Activated T-cell treated with anti-CD3 and anti-CD28 coated beads, Interleukin-2, amount 50 U/mL, for 4 hours (primary cell): ENCODE measurements around the gene FBXL16. TPM values are rescaled to one million over a fixed set of nuclear protein-coding genes. Genes with fewer than 3 reads are reported as not detected.

Experiments used
- ATAC-seq, 2 donors: fragments of 200-7000 bp; cut with Tn5 transposase; one replicate each; pipeline ENCODE4 v1.10.0; 2021
- DNase-seq: peaks from one replicate; pipeline ENCODE4 v3.0.0-alpha.2; 2020
- H3K27me3 Mint-ChIP-seq: one replicate; pipeline ENCODE4 v1.8.0; 2021; ENCODE audit warnings: low read depth, mixed read lengths
- H3K36me3 Mint-ChIP-seq: one replicate; pipeline ENCODE4 v1.8.0; 2022; ENCODE audit warnings: mixed read lengths; ENCODE audit not compliant: insufficient read depth
- H3K4me1 Mint-ChIP-seq: one replicate; pipeline ENCODE4 v1.8.0; 2021; ENCODE audit warnings: low read depth, mixed read lengths
- H3K4me3 Mint-ChIP-seq: one replicate; pipeline ENCODE4 v1.8.0; 2021; ENCODE audit warnings: mild to moderate bottlenecking, moderate library complexity, mixed read lengths
- H3K9me3 Mint-ChIP-seq: one replicate; pipeline ENCODE4 v1.8.0; 2021; ENCODE audit warnings: mixed read lengths
- total RNA-seq, 3 donors: library from RNA; stranded (reverse); gene quantifications; one replicate each; pipeline ENCODE4 v1.2.1, GENCODE V29; 2021

The FBXL16 gene
- total RNA-seq, 3 donors from 2014 or later, result 2.0 to 6.0 (median 4.8) TPM

DNA sequence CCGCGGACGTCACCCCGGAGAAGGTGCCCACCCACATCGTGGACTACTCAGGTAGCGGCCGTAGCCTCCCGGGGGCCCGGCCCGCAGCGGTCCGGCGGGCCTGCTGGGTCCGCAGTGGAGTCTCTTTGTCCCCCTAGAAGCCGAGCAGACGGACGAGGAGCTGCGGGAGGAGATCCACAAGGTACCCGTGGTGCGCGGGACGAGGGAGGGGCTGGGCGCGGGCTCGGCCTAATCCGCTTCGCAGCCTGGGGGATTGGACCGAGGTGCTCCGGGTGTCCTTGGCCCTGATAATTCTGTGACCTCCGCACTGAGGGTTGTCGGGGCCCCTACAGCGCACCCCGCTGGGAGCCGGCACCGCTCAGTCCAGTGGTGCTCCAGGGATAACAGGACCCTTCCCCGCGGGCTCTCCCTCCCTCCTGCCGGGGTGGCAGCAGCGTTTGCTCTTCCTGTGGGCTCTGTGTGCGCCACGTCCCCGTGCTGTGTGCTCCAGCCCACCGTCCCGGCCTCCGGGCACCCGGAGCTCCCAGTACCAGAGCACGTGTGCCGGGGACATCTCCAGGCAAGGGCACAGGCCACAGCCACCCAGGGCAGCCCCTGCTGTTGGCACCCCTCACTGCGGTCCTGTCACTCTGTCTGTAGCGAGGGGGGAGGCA, 37.0 kb downstream of the FBXL16 start:
- no peaks in the 10 kb centered on the region for H3K9me3 Mint-ChIP-seq
- H3K4me1 Mint-ChIP-seq, result peaks cover 7% of the 10 kb centered on the region
- peaks cover 6% of the 10 kb centered on the region for H3K36me3 Mint-ChIP-seq
- peak overlapping the region; percentile 80 for H3K4me3 Mint-ChIP-seq
- ATAC-seq (peak; percentile 7 to 12), DNase-seq (no peak)
- no peaks in the 10 kb centered on the region for H3K27me3 Mint-ChIP-seq

DNA sequence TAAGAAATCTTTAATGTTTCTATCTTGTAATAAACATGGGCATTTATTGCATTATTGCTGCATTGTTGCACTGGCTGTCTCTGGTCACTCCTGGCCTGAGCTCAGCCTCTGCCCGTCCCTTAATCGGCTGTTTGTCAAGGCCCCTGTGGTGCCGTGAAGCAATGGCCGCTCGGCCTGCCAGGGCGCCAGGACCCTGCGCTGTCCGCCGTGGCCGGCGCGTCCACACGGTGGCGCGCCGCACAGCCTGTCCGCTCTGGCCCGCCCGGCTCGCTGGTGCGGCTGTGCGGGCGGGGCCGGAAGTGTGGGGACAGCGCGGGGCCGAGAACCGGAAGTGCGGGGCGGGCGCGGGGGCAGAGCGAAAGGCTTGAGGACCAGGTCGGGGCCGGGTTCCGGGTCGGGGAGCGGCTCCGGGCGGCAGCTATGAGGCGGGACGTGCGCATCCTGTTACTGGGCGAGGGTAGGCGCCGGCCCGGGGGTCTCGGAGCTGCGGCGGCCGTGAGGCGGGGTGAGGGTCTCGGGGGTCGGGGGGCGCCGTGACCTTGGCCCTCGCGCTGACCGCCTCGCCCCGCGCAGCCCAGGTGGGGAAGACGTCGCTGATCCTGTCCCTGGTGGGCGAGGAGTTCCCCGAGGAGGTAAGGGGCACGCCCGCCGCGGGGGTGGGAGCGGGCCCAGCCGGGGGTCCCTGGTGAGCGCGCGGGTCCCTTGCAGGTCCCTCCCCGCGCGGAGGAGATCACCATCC, 37.7 kb downstream of the FBXL16 start, which contains the start of gene RHOT2:
Gene RHOT2, plus strand, starts transcription at position 353 of the 739 bp plus-strand sequence. Its CDS starts 68 bp downstream, at position 421.
- no peaks in the 10 kb centered on the region for H3K27me3 Mint-ChIP-seq
- ATAC-seq, result peak; percentile 96 to 97
- H3K36me3 Mint-ChIP-seq, result peaks cover 5% of the 10 kb centered on the region
- H3K4me3 Mint-ChIP-seq, result peak within 1 kb of the TSS; percentile 80
- no peaks in the 10 kb centered on the region for H3K9me3 Mint-ChIP-seq
- peak; percentile 88 for DNase-seq
- peaks cover 7% of the 10 kb centered on the region for H3K4me1 Mint-ChIP-seq

DNA sequence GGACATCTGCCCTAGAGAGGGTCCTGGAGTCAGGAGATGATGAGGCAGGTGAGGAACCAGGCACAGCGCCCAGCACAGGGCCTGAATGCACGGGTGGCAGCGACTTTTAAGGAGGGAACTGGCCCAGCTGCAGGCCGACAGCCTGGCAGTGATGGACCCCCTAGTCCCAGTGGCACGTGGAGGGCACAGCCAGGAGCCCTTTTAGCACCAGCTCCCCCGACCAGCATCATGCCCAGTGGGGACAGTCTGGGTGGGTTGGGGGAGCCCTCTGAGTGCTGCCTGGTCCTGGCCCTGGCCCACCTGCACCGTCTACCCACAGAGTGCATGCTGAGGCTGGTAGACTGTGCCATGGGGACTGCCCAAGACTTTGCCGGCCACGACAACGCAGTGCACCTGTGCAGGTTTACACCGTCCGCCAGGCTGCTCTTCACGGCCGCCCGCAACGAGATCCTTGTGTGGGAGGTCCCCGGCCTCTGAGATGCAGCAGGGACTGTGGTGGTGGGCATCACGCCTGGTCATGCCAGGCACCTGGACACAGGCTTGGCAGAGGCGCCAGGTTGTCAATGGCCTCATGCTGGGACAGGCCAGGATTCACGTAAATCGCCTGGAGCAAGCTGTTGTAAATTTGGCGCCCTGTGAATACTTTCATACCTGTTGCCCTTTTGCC, 38.4 kb downstream of the FBXL16 start:
- H3K4me1 Mint-ChIP-seq, result peaks cover 7% of the 10 kb centered on the region
- peak overlapping the region; percentile 80 for H3K4me3 Mint-ChIP-seq
- ATAC-seq, result no peak

DNA sequence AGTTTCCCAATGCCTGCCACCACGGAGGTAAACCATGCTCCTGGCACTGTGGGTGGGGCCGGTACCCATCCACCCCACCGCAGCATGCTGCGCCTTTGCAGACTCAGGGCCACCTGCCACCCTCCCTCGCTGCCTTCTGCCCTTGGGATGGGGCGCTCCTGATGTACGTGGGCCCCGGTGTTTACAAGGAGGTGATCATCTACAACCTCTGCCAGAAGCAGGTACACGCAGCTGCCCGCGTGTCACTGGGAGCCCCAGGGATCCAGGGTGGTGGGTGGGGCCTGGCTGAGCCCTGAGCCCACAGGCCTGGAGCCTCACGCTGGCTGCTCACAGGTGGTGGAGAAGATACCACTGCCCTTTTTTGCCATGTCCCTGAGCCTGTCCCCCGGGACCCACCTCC, 39.0 kb downstream of the FBXL16 start:
- Mint-ChIP-seq H3K9me3 (no peaks in the 10 kb centered on the region), H3K4me3 (no peak overlapping the region), H3K27me3 (no peaks in the 10 kb centered on the region), H3K36me3 (peaks cover 3% of the 10 kb centered on the region), H3K4me1 (peaks cover 7% of the 10 kb centered on the region)
- DNase-seq (no peak), ATAC-seq (no peak)

More for the DNA sequence above, 38.4 kb downstream of the FBXL16 start:
- Mint-ChIP-seq H3K36me3 (peaks cover 3% of the 10 kb centered on the region), H3K9me3 (no peaks in the 10 kb centered on the region), H3K27me3 (no peaks in the 10 kb centered on the region)
- DNase-seq, result no peak

DNA sequence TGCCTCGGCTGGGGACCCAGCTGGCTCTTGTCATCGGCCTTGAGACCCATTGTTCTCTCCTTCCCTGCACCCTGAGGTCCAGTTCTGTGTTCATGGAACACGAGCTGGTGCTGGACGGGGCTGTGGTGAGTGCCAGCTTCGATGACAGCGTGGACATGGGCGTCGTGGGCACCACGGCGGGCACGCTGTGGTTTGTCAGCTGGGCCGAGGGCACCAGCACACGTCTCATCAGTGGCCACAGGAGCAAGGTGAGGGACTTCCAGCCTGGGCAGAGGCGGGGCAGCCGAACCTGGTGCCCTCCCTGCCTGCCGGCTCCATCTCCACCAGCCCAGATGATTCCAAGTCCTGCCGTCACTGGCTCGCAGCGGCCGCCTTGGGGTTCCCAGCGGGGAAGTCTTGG, 43.0 kb downstream of the FBXL16 start:
- Mint-ChIP-seq H3K4me3 (no peak overlapping the region), H3K36me3 (no peaks in the 10 kb centered on the region), H3K9me3 (no peaks in the 10 kb centered on the region), H3K4me1 (peaks cover 7% of the 10 kb centered on the region), H3K27me3 (no peaks in the 10 kb centered on the region)
- ATAC-seq (no peak), DNase-seq (no peak)

DNA sequence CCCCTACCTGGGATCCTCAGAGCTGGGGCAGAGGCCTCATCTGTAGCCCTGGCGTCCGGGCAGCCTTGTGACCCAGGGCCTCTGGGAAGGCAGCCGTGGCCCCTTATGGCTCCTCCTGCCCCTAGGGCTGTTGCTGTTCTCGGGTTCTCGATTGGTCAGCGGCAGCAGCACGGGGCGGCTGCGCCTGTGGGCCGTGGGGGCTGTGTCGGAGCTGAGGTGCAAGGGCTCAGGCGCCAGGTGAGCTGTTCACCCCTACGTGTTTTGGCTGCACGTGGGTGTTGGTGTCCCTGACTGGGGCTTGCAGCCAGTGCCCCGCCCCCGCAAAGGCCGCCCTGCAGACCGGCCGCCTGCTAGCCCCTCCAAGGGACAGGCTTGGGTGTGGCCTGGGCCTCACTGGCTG, 43.5 kb downstream of the FBXL16 start:
- H3K27me3 Mint-ChIP-seq, result no peaks in the 10 kb centered on the region
- no peak overlapping the region for H3K4me3 Mint-ChIP-seq
- H3K9me3 Mint-ChIP-seq, result no peaks in the 10 kb centered on the region
- peaks cover 4% of the 10 kb centered on the region for H3K4me1 Mint-ChIP-seq
- H3K36me3 Mint-ChIP-seq, result no peaks in the 10 kb centered on the region
- DNase-seq, result no peak
- ATAC-seq, result no peak

DNA sequence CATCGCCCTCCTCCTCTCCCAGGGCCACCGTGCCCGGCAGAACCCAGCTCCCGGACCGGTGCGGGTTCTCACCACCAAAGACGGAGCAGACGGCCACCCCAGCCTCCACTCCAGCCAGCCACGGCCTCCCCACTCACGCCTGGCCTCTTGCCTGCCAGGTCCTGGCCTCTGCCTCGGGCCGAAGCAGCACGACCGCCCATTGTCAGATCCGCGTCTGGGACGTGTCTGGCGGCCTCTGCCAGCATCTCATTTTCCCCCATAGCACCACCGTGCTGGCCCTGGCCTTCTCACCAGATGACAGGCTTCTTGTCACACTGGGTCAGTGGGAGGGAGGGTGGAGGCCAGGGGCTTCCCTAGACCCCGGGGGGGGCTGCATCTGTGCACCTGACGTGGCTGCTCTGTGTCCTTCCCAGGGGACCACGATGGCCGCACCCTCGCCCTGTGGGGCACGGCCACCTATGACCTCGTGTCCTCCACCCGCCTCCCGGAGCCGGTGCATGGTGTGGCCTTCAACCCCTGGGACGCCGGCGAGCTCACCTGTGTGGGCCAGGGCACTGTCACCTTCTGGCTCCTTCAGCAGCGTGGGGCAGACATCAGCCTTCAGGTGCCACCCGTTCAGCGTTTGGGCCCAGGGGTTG, 44.3 kb downstream of the FBXL16 start:
- DNase-seq, result no peak
- H3K4me3 Mint-ChIP-seq, result no peak overlapping the region
- H3K27me3 Mint-ChIP-seq, result no peaks in the 10 kb centered on the region
- no peaks in the 10 kb centered on the region for H3K36me3 Mint-ChIP-seq
- no peaks in the 10 kb centered on the region for H3K9me3 Mint-ChIP-seq
- H3K4me1 Mint-ChIP-seq, result peaks cover 4% of the 10 kb centered on the region
- peak in 1 of 2 donors; percentile 6 for ATAC-seq

DNA sequence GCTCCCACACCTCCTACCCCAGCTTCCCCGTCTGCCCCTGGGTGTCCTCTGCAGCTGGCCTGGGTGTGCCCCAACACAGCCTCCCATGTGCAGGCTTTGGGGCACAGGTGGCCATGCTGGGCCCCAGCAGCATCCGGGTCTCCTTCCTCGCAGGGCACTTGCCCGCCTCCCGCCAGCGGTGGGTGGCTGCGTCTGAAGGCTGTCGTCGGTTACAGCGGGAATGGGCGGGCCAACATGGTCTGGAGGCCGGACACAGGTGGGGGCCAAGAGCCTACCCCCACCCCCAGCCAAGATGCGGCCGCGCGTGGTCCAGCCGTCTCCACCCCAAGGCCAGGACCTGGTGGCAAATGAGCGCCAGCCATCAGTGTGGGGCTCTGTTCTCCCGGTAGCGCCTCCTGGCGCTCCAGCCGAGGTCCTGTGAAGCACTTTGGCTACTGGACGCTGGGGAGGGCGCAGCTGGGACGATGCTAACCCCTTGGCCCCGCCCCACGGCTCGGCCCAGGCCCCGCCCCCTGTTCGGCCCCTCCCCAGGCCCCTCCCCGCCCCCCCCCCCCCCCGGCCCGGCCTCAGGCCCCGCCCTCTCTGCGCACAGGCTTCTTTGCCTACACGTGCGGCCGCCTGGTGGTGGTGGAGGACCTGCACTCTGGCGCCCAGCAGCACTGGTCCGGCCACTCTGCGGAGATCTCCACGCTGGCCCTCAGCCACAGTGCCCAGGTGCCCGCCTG, 45.0 kb downstream of the FBXL16 start:
- no peaks in the 10 kb centered on the region for H3K27me3 Mint-ChIP-seq
- no peaks in the 10 kb centered on the region for H3K9me3 Mint-ChIP-seq
- H3K4me1 Mint-ChIP-seq, result peaks cover 4% of the 10 kb centered on the region
- DNase-seq, result peak; percentile 54
- no peaks in the 10 kb centered on the region for H3K36me3 Mint-ChIP-seq
- peak; percentile 70 to 75 for ATAC-seq
- H3K4me3 Mint-ChIP-seq, result no peak overlapping the region

DNA sequence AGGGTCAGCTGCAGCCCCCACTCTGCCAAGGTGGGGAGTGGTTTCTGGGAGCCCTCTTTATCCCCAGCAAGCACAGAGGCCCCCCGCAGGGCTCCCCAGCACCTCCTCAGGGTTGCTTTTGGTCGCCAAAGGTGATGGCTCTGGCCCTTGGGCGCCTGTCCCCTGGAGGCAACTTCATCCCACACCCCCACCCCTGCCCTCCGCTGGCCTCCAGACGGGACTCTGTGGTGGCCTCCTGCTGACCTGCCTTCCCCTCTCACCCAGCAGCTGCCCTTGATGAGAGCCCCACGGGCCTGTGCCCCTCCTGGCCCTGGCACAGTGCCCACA, 45.5 kb downstream of the FBXL16 start:
- ATAC-seq, result peak; percentile 6 to 7
- Mint-ChIP-seq H3K9me3 (no peaks in the 10 kb centered on the region), H3K27me3 (no peaks in the 10 kb centered on the region), H3K4me1 (peaks cover 4% of the 10 kb centered on the region), H3K36me3 (no peaks in the 10 kb centered on the region), H3K4me3 (no peak overlapping the region)
- DNase-seq, result no peak

DNA sequence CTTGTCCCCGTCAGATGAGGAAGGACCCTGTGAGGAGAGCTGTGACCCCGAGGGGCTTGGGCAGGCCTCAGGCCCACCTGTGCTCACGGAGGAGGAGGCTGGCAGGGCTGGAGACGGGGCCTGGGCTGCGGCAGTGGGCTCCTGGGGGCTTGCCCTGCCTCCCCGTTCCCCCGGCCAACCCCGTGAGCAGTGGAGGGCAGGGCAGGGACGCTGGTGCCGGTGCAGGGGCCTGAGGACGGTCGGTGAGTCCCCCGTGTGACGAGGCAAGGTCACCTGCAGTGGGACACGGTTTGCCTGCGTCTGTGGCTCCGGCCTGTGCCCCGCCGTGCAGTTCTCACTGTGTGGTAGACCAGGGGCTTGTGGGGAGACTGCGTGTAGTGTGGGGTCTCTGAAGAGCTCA, 46.0 kb downstream of the FBXL16 start:
- ATAC-seq (no peak), DNase-seq (no peak)
- H3K27me3 Mint-ChIP-seq, result no peaks in the 10 kb centered on the region
- peaks cover 4% of the 10 kb centered on the region for H3K4me1 Mint-ChIP-seq
- no peaks in the 10 kb centered on the region for H3K9me3 Mint-ChIP-seq
- H3K36me3 Mint-ChIP-seq, result no peaks in the 10 kb centered on the region
- H3K4me3 Mint-ChIP-seq, result no peak overlapping the region

DNA sequence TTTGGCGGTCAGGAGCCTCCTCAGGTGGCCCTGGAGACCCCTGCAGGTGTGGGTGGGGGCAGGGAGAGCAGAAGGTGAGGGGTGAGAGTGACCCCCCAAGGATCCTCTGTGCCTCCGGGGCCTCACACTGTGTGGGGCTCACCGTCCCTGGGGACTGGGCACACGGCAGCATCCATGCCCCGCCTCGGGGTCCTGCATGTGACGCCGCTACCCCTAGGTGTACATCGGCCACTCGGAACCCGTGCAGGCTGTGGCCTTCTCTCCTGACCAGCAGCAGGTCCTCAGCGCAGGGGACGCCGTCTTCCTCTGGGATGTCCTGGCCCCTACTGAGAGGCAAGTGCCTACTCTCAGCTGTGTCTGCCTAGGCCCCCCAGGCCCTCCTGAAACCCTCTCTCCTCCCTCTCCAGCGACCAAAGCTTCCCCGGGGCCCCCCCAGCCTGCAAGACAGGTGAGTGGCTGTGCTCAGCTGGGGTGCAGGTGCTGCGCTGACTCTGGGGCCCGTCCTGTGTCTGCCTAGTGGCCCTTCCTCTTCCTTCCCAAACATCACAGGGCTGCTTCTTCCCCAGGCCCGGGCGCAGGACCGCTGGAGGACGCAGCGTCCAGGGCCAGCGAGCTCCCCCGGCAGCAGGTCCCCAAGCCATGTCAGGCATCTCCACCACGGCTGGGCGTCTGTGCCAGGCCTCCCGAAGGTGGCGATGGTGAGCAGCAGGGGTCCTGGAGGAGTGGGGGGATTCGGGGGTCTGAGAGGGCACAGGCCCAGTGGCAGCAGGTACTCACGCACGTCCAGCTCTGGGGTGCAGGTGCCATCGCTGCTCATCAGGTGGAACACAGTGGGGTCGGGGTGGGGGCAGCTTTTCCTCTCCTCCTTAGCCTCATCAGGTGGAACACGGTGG, 46.7 kb downstream of the FBXL16 start:
- no peaks in the 10 kb centered on the region for H3K9me3 Mint-ChIP-seq
- no peak for ATAC-seq
- H3K27me3 Mint-ChIP-seq, result no peaks in the 10 kb centered on the region
- no peak for DNase-seq
- H3K4me3 Mint-ChIP-seq, result no peak overlapping the region
- no peaks in the 10 kb centered on the region for H3K36me3 Mint-ChIP-seq
- peaks cover 4% of the 10 kb centered on the region for H3K4me1 Mint-ChIP-seq

DNA sequence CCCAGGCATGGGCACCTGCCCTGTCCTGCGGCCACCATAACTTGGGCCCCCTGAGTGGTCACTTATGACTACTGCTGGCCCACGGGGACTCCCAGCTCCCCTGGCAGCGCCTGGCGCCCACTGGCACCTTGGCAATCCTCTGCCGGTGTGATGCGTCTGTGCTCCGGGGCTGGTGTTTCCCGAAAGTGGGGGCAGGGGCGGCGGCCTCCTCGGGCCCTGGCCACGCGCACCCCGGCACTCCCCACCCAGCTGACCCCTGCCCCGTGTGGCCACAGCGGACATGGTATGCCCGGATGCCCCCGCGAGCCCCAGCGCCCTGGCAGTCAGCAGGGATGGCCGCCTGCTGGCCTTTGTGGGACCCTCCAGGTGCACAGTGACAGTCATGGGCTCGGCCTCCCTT, 48.1 kb downstream of the FBXL16 start:
- Mint-ChIP-seq H3K36me3 (no peaks in the 10 kb centered on the region), H3K27me3 (no peaks in the 10 kb centered on the region), H3K4me3 (no peak overlapping the region), H3K9me3 (no peaks in the 10 kb centered on the region), H3K4me1 (peaks cover 4% of the 10 kb centered on the region)
- ATAC-seq, result no peak
- no peak for DNase-seq

DNA sequence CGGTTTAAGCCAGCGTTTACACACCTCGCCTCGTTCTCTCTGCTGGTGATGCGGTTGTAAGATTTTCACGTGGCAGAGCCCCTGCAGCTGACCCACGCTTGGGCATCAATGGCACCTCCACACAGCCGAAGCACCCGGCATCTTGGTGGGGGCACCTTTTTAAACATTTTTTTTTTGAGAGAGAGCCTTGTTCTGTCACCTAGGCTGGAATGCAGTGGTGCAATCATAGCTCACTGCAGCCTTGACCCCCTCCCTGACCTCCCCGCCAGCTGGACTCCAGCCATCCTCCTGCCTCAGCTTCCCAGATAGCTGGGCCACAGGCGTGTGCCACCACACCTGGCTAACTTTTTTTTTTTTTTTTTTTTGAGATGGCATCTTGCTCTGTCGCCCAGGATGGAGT, 51.6 kb downstream of the FBXL16 start:
- ATAC-seq (no peak), DNase-seq (no peak)

More for the DNA sequence above, 51.6 kb downstream of the FBXL16 start:
- Mint-ChIP-seq H3K27me3 (no peaks in the 10 kb centered on the region), H3K4me1 (peaks cover 2% of the 10 kb centered on the region), H3K4me3 (no peak overlapping the region), H3K9me3 (no peaks in the 10 kb centered on the region), H3K36me3 (no peaks in the 10 kb centered on the region)
